ENCODE measurements around the gene NSDHL.

DNA sequence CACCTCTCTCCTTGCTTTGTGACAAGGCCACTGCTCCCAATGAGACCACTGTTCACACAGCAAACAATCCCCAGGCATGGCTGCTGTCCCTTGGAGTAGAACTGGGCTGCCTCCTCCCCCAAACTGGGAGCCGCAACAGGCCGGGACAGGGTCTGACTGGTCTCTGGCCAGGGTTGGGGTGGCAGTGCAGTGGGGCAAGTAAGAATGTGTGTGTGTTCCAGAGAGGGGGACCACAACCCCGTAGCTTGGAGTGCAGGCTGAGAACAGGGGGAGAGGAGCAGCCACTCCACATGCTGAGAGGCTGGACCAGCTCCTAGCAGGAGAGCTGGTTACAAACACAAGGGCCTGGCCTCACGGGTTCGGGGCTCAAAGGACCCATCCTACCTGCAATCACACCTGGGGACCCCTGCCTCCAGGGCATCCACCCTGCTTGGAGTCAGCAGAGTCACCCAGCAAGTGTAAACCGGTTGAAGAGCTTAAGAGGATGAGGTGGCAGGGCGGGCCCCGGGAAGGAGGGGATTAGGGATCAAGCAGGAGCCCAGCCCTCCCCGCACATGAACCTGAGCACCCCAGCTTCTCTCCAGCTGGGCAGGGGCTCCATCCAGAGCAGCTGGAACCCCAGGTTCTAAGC is 63.2 kb downstream of the NSDHL start:
- TF ChIP-seq EP300 (IDR thresholded peaks at IDR 0.05), result no peak
- no peak for TF ChIP-seq POLR2A (IDR thresholded peaks at IDR 0.05)
- TF ChIP-seq, protein P1, sequence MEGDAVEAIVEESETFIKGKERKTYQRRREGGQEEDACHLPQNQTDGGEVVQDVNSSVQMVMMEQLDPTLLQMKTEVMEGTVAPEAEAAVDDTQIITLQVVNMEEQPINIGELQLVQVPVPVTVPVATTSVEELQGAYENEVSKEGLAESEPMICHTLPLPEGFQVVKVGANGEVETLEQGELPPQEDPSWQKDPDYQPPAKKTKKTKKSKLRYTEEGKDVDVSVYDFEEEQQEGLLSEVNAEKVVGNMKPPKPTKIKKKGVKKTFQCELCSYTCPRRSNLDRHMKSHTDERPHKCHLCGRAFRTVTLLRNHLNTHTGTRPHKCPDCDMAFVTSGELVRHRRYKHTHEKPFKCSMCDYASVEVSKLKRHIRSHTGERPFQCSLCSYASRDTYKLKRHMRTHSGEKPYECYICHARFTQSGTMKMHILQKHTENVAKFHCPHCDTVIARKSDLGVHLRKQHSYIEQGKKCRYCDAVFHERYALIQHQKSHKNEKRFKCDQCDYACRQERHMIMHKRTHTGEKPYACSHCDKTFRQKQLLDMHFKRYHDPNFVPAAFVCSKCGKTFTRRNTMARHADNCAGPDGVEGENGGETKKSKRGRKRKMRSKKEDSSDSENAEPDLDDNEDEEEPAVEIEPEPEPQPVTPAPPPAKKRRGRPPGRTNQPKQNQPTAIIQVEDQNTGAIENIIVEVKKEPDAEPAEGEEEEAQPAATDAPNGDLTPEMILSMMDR (IDR thresholded peaks at IDR 0.05), result no peak
- TF ChIP-seq POLR2AphosphoS5 (IDR thresholded peaks at IDR 0.05), result no peak

Data from sigmoid colon (tissue), 4 donors.